Measurements from ENCODE around the gene PLCB1. TPM values are rescaled to one million over a fixed set of nuclear protein-coding genes. Genes with fewer than 3 reads are reported as not detected.
A peak's percentile ranks its signal among the peaks of the same experiment; 100 is the strongest.

The PLCB1 gene
- total and polyA plus RNA-seq, 7 donors: 1.5 to 10.7 (median 4.2) TPM

- no peaks in the 10 kb centered on the region for H3K4me1 ChIP-seq
- intact Hi-C loops (cut with DNase I): no loop called here
- H3K27me3 ChIP-seq (ENCODE audit: insufficient read depth in 3 of 3, low read length in 2 of 3): no peaks in the 10 kb centered on the region
- peak in 2 of 4 donors; percentile 37 to 70 for ATAC-seq
- no peak for DNase-seq
- H3K27ac ChIP-seq: no peak overlapping the region
- 61 to 78% (median 68%) methylated on average over 3 of the region's 3 CpGs for WGBS, 3 donors
- no peak for TF ChIP-seq CTCF (IDR thresholded peaks at IDR 0.05)
- H3K4me3 ChIP-seq: no peak overlapping the region
- H3K9me3 ChIP-seq: no peaks in the 10 kb centered on the region
- H3K36me3 ChIP-seq (ENCODE audit: insufficient read depth in 1 of 2, low read depth in 1 of 2): no peaks in the 10 kb centered on the region
Observed at GRCh38 chr20:8318965-8319625, 187.0 kb downstream of the PLCB1 start.

DNA sequence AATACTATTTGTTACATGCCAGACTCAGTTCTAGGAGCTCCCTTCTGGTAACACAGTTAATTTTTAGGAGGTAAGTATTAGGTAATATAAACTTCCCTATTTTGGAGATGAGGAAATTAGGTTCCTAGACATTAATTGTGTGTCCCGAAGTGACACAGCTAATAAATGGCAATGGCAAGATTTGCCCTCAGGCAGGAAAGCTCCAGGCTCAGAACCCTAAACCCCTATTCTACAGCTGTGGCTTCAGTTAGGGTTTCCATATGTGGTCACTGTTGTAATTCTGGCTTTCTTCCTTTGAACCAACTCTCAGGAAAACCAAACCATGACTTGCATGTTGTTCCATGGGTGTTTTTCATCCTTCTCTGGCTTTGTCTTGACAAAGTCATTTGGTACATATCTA is 188.2 kb downstream of the PLCB1 start:
- Histone ChIP-seq H3K36me3 (ENCODE audit: insufficient read depth in 1 of 2, low read depth in 1 of 2) (no peaks in the 10 kb centered on the region), H3K4me3 (no peak overlapping the region), H3K27me3 (ENCODE audit: insufficient read depth in 3 of 3, low read length in 2 of 3) (no peaks in the 10 kb centered on the region), H3K27ac (no peak overlapping the region), H3K9me3 (no peaks in the 10 kb centered on the region), H3K4me1 (no peaks in the 10 kb centered on the region)
- DNase-seq: no peak
- 74 to 89% (median 87%) methylated on average over 1 of the region's 1 CpG for WGBS, 3 donors
- ATAC-seq: no peak
- no peak for TF ChIP-seq CTCF (IDR thresholded peaks at IDR 0.05)
- intact Hi-C loops (cut with DNase I): no loop called here

GRCh38 chr20:8321001-8321400 is 188.9 kb downstream of the PLCB1 start:
- Histone ChIP-seq H3K27ac (no peak overlapping the region), H3K4me1 (no peaks in the 10 kb centered on the region), H3K36me3 (ENCODE audit: insufficient read depth in 1 of 2, low read depth in 1 of 2) (no peaks in the 10 kb centered on the region), H3K4me3 (no peak overlapping the region), H3K9me3 (no peaks in the 10 kb centered on the region), H3K27me3 (ENCODE audit: insufficient read depth in 3 of 3, low read length in 2 of 3) (no peaks in the 10 kb centered on the region)
- TF ChIP-seq CTCF (IDR thresholded peaks at IDR 0.05): no peak
- WGBS, 3 donors: 77 to 90% (median 89%) methylated on average over 4 of the region's 4 CpGs
- intact Hi-C loops (cut with DNase I): no loop called here
- DNase-seq (no peak), ATAC-seq (no peak)

DNA sequence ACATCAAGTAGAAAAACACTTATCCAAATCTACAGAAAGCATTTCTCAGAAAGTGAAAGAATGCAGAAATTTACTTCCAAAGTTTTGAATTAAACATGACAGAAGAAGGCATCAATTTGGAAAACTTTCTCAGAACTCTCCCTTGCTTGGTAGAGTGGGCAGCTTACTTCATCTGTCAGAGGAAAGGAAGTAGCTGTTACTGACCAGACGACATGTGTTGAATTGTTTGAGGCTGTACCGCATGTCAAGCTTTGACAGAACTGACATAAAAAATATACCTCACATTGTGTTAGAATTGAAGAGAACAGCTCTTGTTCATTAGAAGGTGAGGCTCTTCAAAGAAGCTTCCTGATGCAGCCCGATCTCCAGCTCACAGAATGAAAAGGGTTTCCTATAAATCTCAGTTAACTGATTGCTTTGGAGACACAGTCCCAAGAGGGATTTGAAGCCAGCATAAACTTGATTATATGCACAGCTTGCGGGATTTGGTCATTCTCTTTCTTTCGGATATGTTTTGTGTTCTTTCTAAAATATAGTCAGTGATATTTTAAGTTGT is 190.7 kb downstream of the PLCB1 start:
- TF ChIP-seq CTCF (IDR thresholded peaks at IDR 0.05): no peak
- 53 to 61% (median 55%) methylated on average over 5 of the region's 5 CpGs for WGBS, 3 donors
- H3K27me3 ChIP-seq (ENCODE audit: insufficient read depth in 3 of 3, low read length in 2 of 3): no peaks in the 10 kb centered on the region
- H3K4me1 ChIP-seq: no peaks in the 10 kb centered on the region
- DNase-seq (no peak), ATAC-seq (no peak)
- H3K9me3 ChIP-seq: no peaks in the 10 kb centered on the region
- intact Hi-C loops (cut with DNase I): no loop called here
- H3K27ac ChIP-seq: no peak overlapping the region
- no peaks in the 10 kb centered on the region for H3K36me3 ChIP-seq (ENCODE audit: insufficient read depth in 1 of 2, low read depth in 1 of 2)
- no peak overlapping the region for H3K4me3 ChIP-seq

DNA sequence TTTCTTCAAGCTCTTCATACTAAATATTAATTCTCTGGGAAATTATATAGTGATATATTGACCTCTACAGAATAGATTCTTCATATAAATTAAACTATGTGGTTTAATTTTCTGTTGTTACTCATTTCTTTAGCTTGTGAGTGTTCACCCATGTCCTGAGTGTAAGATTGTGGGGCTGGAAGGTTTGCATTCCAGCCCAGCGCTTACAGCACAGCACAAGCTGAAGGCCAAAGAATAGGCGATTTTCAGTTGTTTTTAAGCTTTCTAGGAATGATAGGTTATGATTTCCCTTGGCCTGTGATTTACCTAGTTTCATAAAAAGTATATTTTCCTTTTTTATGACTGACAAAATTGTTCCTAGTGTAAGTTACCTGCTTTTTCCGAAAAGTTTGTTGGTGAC is 194.1 kb downstream of the PLCB1 start:
- H3K27me3 ChIP-seq (ENCODE audit: insufficient read depth in 3 of 3, low read length in 2 of 3): no peaks in the 10 kb centered on the region
- DNase-seq (no peak), ATAC-seq (no peak)
- intact Hi-C loops (cut with DNase I): no loop called here
- 82 to 88% (median 87%) methylated on average over 3 of the region's 3 CpGs for WGBS, 3 donors
- H3K4me1 ChIP-seq: no peaks in the 10 kb centered on the region
- TF ChIP-seq CTCF (IDR thresholded peaks at IDR 0.05): no peak
- no peak overlapping the region for H3K27ac ChIP-seq
- no peaks in the 10 kb centered on the region for H3K36me3 ChIP-seq (ENCODE audit: insufficient read depth in 1 of 2, low read depth in 1 of 2)
- H3K4me3 ChIP-seq: no peak overlapping the region
- H3K9me3 ChIP-seq: no peaks in the 10 kb centered on the region
